Pulmonary artery endothelial cell (primary cell): Measurements from ENCODE around the gene LATS2. TPM values are rescaled to one million over a fixed set of nuclear protein-coding genes. Genes with fewer than 3 reads are reported as not detected.

Experiments
- DNase-seq: peaks from one replicate; pipeline ENCODE4 v3.0.0-alpha.2; 2011; ENCODE audit warnings: low read depth, low spot score
- total RNA-seq: library from RNA; depleted of rRNA; stranded (reverse); fragments of >200 nt; gene quantifications from 2 replicates; pipeline ENCODE4 v1.2.3, GENCODE V29; 2014

Gene LATS2
- total RNA-seq, 1 donor from 2014 or later = 32.6 TPM

DNA sequence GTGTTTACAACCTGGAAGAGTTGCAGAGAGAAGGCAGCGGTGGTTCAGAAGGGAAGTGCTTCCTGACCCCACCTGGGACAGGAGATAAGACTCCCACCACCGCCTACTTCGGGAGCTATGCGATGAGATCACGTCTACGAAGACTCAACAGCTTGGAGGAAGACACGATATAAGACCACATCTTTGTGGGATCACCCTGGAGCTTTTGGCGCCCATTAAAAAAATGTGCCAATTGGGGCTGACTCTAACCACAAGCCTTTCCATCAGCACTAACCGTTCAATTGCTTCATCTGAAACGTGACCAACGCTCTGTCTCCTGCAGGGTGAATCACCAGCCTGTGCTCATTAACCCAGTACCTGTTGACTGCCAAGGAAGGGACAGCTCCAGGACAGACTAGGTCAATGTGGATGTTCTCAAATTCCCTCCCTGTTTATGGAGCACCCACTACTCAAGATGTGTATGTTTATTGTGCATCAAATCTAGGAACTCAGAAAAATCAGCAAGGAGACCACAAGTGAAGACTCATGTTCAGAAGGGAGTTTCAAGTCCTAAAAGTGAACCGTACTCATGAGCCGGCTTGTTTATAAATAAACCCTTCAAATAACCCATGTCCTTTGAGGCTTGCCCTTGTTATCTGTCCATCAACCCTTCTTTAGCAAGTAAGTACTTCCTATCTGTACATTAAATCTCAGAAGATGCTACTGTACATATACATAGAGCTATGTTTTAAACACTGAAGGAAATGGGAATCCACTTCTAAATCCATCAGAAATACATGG is 67.5 kb downstream of the LATS2 start:
- no peak for DNase-seq

DNA sequence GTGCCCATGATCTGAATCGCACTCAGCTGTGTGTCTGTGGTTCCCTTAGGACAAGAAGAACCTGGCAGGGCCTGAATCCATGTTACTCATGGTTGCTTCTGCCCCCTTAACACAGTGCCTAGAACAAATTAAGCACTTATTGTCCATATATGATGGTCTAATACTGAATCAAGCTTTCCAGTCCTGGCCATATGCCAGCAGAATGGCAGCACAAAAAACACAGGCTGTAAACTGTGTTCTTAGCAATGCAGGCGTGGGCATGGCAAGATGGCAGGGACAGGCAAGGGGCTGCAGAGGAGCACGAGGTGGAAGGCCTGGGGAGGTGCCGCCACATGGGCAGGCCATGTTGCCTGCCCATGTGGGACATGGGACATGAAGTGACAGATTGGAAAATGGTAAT is 68.2 kb downstream of the LATS2 start:
- no peak for DNase-seq

DNA sequence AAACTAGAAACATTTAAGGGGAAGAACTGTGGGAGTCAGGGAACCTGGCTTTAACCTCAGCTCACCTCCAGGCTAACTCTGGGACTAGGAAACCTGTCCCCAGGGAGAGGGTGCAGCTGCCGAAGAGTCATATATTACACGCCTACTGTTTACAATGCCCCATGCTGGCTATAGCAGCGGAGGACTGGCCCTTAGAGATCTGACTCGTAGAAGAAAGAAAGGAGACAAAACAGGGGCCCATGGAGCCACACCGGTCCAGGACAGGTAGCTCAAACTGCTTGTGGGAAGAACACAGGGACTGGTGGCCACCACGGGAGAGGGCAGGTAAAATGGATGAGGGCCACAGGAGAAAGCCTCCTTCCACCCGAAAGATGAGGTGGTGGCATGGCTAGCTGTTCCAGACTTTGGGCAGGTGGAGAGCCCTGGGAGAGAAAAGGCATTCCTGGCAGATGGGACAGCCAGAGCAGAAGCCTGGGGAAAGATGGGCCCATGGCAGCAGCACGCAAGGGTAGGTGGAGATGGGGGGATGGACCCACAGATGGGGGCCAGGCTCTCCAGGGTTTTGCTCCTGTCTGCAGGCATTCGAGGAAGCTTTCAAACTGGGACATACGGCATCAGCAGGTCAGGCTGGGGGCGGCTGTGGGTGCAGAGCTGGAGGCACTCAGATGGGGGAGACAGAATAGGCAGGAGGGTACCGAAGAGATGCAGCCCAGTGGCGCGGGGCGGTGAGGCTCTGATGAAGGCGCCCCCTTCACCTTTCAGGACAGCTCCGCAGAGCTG is 69.5 kb downstream of the LATS2 start:
- no peak for DNase-seq

DNA sequence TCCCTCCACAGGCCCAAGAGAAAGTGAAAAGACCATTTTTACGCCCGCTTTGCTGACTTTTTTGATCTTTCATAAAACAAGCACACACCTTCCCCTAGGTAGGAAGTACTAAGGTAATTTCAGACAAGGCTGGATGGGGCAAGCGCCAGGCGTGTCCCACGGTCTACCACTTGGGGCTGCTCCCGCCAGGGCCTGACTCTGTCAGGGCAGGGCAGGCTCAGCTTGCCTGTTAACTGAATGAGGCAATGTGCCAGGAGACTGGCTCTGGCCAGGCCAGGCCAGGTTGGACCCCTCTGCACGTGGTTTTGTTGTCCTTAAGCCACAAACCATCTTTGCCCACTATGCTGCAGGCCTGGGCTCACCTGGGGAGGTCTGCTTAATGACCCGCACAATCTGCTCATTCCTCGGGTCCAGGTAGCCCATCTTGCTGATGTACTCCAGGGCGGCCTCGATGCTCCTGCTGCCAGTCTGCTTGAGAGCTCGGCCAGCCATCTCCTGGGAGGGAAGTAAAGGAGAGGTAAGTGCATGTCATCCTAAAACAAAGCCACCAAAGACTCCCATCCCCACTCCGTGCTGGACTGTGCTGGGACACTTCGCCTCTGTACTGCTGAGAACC is 70.4 kb downstream of the LATS2 start:
- DNase-seq = no peak

DNA sequence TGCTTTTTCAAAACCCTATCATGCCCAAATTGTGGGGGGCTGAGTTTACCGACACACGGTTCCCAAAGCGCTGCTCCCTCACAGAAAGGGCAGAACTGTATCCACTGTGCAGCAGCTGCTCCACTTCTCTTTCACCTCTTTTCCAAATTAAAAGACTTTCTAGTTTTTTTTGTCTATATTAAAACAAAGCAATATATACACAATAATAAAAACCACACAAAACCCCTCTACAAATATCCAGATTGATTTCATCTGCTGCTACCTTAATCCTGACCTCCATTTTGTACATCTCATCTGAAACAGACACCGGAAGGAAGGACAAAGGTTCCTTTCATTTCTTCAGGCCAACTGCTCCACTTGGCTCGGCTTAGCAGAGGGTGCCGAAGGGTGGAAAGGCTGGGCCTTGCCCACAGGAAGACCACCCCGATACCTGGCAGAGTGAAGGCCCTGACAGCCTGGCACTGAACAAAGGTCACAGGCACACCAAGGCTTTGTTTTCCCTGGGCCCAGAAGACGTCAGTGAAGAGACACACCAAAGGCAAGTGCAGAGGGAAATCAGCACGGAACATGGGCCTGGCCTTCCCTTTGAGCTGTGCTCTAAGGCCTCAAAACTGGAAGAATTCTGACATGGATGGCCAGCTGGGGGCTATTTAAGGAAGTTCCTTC is 71.6 kb downstream of the LATS2 start:
- no peak for DNase-seq

DNA sequence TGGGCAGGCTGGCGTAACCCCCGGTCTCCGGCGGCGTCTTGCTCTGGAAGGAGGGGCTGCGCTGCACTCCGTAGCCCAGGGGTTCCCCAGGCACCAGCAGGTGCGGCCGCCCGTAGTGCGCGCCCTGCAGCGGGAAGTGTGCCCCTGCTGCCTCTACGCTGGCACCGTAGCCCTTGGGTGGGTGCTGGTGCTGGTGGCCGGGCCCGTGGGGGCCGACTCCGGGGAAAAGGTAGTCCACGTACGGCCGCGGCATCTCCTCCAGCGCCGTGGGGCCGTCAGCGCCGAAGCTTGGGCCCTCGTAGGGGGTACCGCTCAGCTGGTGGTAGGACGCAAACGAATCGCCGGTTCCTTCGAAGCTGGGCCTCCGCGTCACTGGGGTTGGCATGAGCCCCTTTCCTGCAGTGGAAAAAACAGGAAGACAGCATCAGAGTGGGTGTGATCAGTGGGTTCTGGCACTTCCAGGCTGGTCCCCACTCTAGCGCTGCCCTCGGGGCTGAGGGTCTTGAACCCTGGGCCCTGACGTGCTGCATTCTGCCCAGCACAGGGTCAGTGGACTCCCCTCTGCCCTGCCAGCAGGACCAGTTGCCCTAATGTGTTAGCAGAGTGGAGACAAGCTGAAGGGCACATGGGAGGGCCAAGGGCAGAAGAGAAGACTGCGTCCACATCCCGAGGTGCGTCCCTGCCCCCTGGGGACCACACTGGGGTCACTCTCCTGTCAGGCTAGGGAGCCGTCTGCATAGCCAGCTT is 72.3 kb downstream of the LATS2 start:
- DNase-seq = no peak

DNA sequence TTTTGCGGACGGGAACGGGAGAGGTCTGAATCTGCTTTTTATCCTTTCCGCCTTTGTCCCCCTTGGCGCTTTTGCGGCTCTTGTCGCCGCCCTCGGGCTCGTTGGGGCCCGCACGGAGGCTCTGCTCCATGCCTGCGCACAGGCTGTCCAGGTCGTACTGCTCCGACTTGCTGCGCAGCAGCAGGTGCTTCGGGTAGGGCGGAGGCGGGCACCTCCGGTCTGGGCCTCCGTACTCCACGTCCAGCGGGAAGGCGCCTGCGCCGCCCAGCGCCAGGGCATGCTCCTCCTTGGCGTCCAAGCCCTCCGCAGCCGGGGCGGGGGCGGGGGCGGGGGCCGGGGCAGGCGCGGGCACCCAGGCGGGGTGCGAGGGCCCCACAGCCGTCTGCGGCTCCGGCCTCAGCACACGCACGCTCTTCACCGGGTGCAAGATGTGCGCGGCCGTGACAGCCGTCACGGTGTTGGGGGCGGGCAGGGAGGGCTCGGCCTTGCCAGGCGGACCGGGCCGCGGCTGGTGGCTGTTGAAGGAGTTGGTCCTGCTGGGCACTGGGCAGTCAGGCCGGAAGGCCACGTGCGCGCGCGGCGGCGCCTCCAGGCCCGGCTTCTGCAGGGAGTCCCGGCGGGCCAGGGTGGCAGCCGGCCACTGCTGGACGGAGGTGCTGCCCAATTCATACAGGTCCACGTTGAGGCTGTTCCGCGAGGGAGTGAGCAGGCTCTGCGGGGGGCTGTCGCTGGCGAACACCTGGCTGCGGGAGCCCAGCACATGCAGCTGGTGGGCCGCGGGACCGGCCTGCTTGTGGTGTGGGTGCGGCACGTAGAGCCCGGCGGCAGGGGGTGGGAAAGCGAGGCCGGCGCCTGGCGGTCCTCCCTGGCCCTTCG is 73.1 kb downstream of the LATS2 start:
- no peak for DNase-seq

DNA sequence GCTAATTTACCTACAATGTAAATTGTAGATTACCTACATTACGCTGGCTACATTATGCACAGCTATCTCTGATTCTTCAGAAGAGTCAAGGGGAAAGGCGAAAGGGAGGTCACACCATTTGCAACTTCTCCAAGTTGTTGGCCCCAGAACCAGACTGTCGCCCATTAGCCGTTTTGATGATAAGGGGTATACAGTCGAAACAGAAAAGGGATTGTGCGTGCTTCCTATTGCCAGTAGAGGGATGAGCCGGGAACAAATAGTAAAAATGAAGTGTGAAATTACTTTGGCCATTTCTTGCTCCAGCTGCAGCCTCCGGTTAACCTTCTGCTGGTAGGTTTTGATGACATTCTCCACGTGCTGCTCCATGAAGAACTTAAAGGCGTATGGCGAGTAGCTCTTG is 73.8 kb downstream of the LATS2 start:
- DNase-seq = no peak

DNA sequence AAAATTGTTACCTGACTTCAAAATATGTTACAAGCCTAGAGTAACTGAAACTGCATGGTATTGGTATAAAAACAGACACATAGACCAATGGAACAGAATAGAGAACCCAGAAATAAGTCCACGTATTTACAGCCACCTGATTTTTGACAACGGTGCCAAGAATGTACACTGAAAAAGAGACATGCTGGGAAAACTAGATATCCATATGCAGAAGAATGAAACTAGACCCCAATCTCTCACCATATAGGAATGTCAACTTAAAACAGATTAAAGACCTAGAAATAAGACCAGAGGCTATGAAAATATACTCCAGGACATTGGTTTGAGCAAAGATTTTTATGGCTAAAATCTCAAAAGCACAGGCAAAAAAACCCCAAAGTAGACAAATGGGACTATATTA is 76.5 kb downstream of the LATS2 start:
- no peak for DNase-seq

DNA sequence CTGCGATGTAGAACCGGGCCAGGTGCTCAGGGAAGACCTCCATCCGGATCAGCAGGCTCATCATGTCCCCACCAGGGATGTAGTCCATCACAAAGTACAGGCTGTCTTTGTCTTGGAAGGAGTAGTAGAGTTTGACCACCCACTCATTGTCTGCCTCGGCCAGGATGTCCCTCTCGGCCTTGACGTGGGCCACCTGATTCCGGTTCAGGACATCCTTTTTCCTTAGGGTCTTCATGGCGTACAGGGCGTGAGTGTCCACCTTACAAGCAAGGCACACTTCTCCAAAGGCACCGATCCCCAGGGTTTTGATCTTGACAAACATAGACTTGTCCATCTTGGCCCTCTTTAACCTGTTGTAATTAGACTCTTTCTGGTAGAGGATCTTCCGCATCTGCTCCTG is 78.0 kb downstream of the LATS2 start:
- DNase-seq = no peak

DNA sequence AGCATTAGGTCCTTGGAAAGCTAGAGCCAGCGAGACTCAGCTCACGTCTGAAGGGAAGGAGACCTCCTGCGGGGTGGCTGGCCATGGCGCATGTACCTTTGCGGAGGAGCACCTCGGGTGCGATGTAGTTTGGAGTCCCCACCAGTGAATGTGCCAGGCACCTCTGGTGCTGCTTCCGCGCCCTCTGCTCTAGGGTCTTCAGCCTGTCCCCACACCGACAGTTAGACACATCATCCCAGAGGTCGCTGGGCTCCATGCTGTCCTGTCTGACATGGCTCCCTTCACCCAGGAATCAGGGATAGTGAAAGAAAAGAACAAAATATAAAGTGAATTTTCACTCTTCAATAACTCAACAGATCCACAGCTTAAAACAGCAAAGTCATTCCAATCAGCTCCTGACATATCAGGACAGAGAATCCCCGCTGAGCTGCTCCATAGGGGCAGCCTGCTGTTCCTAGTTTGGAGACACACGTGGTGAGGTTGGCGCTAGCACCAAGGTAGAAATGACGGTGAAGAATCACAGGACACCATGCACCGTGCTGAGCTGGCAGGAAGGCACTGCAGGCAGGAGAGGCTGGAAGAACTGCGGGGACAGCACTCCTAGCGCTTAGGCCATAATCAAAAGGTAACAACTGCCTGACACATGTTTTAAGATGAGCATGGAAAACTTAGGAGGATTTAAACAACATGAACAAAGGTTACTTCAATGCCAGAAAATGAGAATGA is 79.9 kb downstream of the LATS2 start:
- DNase-seq = no peak

DNA sequence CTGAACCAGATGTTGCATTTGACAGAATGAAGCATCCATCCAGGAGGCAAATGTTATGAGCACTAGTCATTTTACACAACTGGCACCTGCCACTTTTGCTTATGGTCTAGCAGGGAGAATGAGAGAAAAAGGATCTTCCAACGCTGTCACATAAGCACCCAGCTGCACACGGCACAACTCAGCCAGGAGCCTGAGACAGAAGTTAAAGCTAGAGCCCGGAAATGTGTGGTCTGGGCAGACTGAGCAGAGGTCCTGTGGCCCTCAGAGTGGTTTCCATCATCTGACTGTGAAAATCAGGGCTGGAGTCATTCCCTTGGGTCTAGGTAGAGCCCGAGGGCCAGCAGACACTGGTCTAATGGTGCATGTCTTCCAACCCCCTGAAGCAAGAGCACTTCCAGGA is 80.5 kb downstream of the LATS2 start:
- no peak for DNase-seq

DNA sequence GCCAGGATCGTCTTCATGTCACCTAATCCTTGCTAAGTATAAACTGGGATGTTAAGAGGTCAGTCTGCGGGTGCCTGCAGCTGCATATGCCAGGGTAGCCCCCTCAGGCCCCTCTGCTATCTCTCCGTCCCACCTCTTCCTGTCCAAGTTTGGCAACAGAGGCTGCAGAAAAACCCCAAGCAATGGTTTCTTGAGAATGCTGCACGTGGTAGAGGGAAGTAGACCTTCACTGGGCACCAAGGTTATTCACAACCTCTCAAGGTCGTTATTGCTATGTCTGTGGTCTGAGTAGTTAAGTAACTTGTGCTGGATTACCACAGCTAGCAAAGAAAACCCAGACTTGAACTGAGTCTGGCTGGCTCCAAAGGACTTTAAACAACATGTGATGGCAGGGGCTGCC is 81.0 kb downstream of the LATS2 start:
- no peak for DNase-seq

DNA sequence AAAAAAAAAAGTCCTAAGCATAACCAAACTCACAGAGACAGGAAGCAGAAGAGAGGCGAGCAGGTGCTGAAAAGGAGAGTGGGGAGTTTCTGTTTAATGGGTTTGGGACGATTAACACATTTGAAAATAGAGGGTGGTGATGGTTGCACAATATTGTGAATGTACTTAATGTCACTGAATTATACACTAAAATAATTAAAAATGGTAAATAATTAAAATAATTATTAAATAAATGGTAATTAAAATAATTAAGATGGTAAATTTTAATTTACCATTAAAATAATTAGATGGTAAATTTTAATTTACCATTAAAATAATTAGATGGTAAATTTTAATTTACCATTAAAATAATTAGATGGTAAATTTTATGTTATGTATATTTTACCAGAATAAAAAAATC is 84.0 kb downstream of the LATS2 start:
- no peak for DNase-seq

DNA sequence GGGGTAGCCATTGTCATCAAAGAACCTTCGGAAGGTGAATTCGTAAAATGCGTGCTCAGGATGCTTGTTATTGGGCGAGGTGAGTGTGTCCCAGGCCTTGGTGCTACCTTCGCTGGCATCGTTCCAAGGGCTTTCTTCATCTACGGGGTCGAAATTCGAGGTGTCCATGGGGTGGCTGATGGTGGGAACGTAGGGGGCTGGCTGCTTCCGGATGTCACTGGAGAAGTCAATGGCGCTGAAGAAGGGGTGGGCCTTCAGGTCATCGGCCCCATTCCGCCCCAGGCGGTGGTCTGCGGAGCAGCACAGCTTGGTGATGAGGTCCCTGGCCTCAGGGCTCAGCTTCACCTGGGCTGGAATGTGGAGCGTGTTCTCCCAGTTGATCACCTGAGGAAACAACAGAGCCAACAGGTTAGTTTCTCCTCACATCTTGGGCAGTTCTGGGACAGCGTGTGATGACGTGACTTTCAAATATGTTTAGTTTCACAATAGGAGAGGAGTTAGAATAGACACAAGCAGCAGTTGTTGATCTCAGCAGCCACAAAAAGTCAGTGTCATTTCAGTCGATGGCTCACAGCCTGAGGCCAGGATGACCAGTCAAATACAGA is 86.3 kb downstream of the LATS2 start:
- no peak for DNase-seq

DNA sequence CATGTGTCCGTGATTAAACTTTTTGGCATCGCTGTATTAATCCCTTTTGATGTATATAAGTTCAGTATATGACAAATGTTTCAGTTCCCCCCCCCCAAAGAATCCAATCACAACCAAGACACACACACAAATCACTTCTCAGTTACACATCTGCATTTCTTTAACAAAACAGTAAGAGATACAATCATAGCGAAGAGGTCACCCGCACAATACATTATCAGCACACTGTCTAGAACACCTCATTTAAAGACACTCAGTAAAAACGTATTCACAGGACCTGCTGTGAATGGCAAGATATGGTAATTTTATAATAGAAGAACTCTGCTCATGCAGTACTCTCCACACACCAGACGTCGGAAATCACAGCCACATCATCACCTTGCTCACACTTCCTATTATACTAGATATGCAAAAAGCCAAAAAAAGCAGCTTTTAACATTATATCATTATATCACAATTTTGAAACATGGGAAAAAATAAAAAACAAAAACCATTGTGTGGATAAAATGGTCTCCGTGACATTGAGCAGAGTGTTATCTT is 87.4 kb downstream of the LATS2 start:
- no peak for DNase-seq

DNA sequence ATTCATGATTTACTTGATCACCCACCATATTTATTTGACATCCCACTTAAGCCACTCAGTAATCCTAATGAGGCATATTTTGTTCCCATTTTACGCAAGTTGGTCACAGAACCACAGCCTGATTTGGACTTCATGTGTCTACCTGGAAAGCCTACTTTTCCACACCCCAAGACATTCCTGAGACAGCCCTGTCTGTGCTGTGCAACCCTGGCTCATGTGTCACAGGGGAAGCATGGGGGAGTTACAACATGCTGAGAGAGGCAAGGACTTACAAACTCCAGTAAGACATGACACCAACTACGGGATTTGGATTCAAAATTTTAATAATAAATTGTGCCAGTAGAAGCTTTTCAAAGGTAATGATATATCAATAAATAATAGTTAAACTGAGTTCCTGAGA is 88.7 kb downstream of the LATS2 start:
- no peak for DNase-seq

DNA sequence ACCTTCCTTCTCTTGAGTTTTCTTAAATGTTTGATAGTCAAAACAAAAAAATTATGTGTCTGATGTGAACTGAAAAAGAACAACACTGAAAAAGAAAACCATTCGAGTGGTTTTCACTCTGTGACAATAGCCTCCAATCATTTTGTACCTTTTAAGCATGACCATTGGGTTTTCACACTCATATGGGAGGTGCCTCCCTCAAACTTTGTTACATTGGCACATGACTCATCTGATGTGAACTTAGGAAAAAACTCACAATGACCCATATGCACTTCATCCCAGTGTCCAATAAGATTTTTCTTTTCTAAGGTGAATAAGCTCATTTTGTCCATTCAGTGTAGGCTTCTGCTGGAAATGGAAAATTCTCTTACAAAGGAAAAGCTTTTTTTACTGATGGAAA is 92.2 kb downstream of the LATS2 start:
- no peak for DNase-seq

DNA sequence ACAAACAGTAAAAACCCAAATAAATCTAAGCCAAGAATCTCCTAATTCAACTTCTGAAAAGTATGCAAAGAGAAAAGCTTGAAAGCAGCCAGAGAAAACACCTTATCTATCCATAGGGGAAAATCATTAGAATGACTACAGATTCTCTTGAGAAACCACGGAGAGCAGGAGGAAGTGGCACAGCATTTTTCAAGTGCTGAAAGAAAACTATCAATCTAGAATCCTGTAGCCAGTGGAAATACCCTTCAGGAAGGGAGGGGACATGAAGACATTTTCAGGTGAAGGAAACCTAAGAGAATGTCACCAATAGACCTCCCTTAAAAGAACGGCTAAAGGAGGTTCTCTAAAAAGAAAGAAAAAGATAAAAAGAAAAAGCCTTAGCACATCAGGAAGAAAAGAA is 92.6 kb downstream of the LATS2 start:
- no peak for DNase-seq
